SK-N-MC (cell line): ENCODE data around the gene NUP214.

Source experiments
- EZH2 ChIP-seq: fragments of 200-600 bp; sonication (generic); IDR thresholded peaks from one replicate; pipeline ENCODE4 v1.6.1; 2017; ENCODE audit warnings: antibody characterized with exemption
- FOXP2 ChIP-seq: optimal IDR thresholded peaks from 2 replicates; pipeline ENCODE3; 2011; ENCODE audit warnings: mild to moderate bottlenecking, moderate library complexity; ENCODE audit not compliant: insufficient read depth; ENCODE audit errors: extremely low read length, control extremely low read depth
- POLR2AphosphoS5 ChIP-seq: IDR thresholded peaks from 2 replicates; pipeline ENCODE4 v1.6.1; 2012; ENCODE audit warnings: mild to moderate bottlenecking, low read depth, low read length, borderline replicate concordance

GRCh38 chr9:131126059-131126426 lies 657 bp downstream of the NUP214 start:
- TF ChIP-seq EZH2 (no peak), POLR2AphosphoS5 (no peak), FOXP2 (no peak)
